Measurements from ENCODE around the gene EML6. TPM values are rescaled to one million over a fixed set of nuclear protein-coding genes. Genes with fewer than 3 reads are reported as not detected.
"Not testable (repeated sequence)": the region's sequence is repeated elsewhere in the genome, so short reads cannot be mapped to it uniquely, and the experiment has no call there.

Gene EML6
- total RNA-seq, 2 experiments from 2014 or later: 0.96 to 1.2 TPM

DNA sequence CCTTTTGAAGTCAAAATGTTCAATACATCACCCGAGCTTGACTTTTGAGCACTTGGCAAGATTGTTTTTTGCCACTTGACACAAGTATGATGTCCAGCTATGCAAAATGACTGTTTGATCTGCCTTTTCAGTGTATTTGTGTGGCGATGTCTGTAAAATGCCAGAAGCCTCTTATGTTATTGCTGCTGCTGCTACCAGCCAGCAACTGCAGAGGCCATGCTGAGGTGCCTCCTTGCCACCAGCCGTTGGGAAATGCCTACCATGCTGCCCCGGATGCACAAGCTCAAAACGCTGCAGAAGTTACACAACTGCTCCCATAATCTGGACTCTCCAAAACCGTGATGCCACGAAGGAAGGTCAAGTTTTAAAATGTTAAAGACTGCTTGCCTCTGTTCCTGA is 246.5 kb downstream of the EML6 start:
- no peak for DNase-seq
- no peak overlapping the region for H3K27ac Mint-ChIP-seq
- CTCF ChIA-PET: interaction anchor here (1.2 to 1.7 kb wide), 3 partner anchors 9 to 30 kb away, joined by 3 to 4 read pairs (median 4); no protein-coding TSS in a partner anchor
- peaks cover 16% of the 10 kb centered on the region for H3K4me1 Mint-ChIP-seq
- POLR2A ChIA-PET: no interaction called here
- H3K27me3 Mint-ChIP-seq: no peaks in the 10 kb centered on the region
- peaks cover 5% of the 10 kb centered on the region for H3K9me3 Mint-ChIP-seq
- H3K36me3 Mint-ChIP-seq (ENCODE audit: low read depth): peaks cover 21% of the 10 kb centered on the region
- no peak overlapping the region for H3K4me3 Mint-ChIP-seq

DNA sequence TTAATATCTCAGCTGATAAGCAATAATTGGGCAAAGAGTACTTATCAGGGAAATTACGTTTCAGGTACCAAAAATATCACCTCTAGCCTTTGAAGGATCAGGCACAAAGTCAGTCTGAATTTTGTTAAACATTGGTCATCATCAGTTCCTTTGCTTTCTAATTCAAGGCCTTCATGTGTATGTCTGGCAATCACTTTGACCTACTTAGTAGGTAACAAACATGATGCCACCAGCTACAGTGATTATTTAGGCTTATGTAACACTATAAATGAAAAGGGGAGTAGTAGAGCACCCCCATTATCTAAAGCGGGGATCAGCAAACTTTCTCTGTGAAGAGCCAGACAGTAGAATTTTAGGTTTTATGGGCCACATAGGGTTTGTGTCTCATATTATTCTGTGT is 251.7 kb downstream of the EML6 start:
- CTCF ChIA-PET: no interaction called here
- H3K27ac Mint-ChIP-seq: no peak overlapping the region
- peaks cover 19% of the 10 kb centered on the region for H3K36me3 Mint-ChIP-seq (ENCODE audit: low read depth)
- H3K9me3 Mint-ChIP-seq: no peaks in the 10 kb centered on the region
- H3K4me1 Mint-ChIP-seq: peaks cover 10% of the 10 kb centered on the region
- POLR2A ChIA-PET: no interaction called here
- no peak for DNase-seq
- H3K4me3 Mint-ChIP-seq: no peak overlapping the region
- H3K27me3 Mint-ChIP-seq: no peaks in the 10 kb centered on the region

DNA sequence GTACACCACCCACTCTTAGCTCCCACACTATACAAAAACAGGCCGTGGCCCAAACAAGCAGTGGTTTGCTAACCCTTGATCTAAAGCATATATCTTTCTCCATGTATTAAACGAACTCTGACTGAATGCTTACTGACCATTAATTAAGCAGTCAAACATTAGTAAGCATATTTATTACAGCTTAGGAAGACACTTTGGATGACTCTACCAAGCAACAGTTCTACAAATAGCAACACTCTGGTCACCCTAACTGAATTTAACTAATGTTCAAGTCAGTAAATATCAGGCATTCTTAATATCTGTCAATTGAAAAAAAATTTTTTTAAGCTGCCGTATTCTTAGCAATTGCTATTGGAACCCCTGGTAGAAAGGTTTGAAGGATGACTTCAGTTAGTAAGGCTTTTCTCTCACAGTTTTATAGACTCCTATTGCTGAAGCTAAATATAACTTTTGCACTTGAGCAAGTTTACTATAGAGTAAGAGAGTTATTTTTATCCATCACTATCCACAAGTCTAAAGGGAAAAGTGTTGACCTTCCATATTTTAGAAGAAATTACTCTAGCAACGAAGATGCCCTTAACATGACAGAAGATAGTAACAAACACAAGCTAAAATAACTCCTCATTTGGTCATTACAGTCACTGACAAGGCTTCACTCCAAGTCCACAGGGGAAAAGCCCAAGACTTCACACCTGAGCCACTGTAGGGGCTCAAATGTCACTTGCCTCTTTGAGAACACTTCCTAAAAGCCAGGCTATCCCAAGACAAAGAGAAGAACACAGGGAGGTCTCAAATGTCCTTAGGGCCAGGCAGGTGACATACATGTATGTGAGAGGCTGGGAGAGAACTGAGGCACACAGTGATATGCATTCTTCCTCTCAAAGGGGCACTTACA is 252.4 kb downstream of the EML6 start:
- ChIA-PET CTCF (interaction anchor here (1.1 kb wide), 1 partner anchor 17 kb away, joined by 7 read pairs; no protein-coding TSS in a partner anchor), POLR2A (no interaction called here)
- Mint-ChIP-seq H3K4me3 (no peak overlapping the region), H3K27ac (no peak overlapping the region), H3K4me1 (peaks cover 14% of the 10 kb centered on the region), H3K9me3 (no peaks in the 10 kb centered on the region), H3K36me3 (ENCODE audit: low read depth) (peaks cover 23% of the 10 kb centered on the region), H3K27me3 (no peaks in the 10 kb centered on the region)
- DNase-seq: no peak

DNA sequence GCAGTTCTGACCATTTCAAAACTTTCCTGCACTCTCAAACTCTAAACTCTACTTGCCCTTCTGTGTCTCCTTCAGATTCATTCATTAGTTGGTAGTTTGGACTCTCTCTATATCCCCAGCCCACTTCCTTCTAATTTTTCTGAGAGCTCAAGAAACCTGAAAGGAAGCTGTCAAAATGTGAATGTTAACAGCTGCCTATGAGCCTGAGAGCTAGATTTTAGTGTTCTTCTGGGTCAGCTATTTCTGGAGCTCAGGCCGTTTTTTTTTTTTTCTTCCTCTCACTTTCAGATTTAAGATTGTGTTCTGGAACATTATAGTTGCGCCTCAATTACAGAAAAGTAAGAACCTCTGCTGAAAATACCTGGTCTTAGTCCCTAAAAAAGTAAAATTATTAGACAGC is 253.7 kb downstream of the EML6 start:
- H3K9me3 Mint-ChIP-seq: no peaks in the 10 kb centered on the region
- CTCF ChIA-PET: interaction anchor here (0.6 to 1.1 kb wide), 4 partner anchors 16 to 207 kb away, joined by 3 to 7 read pairs (median 4); no protein-coding TSS in a partner anchor
- POLR2A ChIA-PET: no interaction called here
- H3K4me1 Mint-ChIP-seq: peaks cover 14% of the 10 kb centered on the region
- H3K4me3 Mint-ChIP-seq: no peak overlapping the region
- no peak for DNase-seq
- H3K27ac Mint-ChIP-seq: no peak overlapping the region
- H3K36me3 Mint-ChIP-seq (ENCODE audit: low read depth): peaks cover 22% of the 10 kb centered on the region
- no peaks in the 10 kb centered on the region for H3K27me3 Mint-ChIP-seq

DNA sequence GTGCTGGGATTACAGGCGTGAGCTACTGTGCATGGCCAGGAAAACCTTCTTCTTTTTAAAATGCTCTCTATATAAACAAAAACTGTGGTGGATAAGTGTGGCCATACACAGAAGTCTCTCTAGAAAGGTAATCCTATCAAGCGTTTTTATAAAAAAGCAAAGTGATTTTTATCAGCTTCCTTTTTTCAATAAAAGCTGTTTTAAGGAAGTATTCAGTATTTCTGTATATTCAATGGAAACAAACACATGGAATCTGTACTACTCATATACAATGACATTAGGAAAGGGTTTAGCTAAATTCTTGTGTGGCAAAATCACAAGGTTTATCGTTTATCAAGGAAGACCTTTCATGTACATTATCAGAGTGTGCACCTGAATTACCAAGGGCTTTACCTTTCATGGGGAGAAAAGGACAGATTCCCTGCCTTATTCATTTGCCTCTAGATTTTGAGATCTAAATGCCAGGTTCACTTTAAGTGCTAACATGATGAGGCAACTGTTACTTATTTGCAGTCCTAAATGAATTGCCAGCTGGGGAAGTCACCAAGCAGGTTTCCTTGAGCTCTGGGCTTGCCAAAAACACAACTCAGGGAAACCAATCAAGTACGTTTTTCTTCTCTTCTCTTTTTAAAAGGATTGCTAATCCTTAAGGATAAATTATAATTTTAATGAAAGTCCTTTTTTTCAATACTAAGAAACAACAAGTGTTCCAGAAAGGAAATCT is 256.0 kb downstream of the EML6 start:
- H3K27me3 Mint-ChIP-seq: no peaks in the 10 kb centered on the region
- no peak for DNase-seq
- H3K4me1 Mint-ChIP-seq: peaks cover 18% of the 10 kb centered on the region
- POLR2A ChIA-PET: no interaction called here
- CTCF ChIA-PET: interaction anchor here (1.9 kb wide), 1 partner anchor 24 kb away, joined by 4 read pairs; no protein-coding TSS in a partner anchor
- no peaks in the 10 kb centered on the region for H3K9me3 Mint-ChIP-seq
- H3K36me3 Mint-ChIP-seq (ENCODE audit: low read depth): peaks cover 26% of the 10 kb centered on the region
- no peak overlapping the region for H3K4me3 Mint-ChIP-seq
- no peak overlapping the region for H3K27ac Mint-ChIP-seq

DNA sequence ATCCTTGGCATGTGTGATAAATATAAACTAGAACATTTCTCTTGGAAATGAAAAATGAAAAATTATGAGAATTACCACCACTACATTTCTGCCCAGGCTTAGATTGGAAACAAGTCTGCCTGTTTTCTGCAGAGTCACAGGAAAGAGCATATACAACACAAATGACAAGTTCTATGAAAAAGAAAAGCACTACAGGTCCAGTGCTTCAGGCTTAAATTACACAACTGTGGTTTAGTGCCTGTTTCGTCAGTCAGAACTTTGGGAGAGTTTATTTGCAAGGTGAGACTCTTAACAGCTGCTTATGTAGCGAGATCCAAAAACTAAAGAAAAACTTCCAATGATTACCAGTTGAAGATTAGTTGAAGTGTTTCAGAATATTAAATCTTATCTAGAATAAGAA is 257.9 kb downstream of the EML6 start:
- H3K4me3 Mint-ChIP-seq: no peak overlapping the region
- H3K9me3 Mint-ChIP-seq: no peaks in the 10 kb centered on the region
- H3K36me3 Mint-ChIP-seq (ENCODE audit: low read depth): peaks cover 34% of the 10 kb centered on the region
- POLR2A ChIA-PET: no interaction called here
- DNase-seq: no peak
- no peaks in the 10 kb centered on the region for H3K27me3 Mint-ChIP-seq
- H3K4me1 Mint-ChIP-seq: peaks cover 20% of the 10 kb centered on the region
- CTCF ChIA-PET: no interaction called here
- H3K27ac Mint-ChIP-seq: no peak overlapping the region

DNA sequence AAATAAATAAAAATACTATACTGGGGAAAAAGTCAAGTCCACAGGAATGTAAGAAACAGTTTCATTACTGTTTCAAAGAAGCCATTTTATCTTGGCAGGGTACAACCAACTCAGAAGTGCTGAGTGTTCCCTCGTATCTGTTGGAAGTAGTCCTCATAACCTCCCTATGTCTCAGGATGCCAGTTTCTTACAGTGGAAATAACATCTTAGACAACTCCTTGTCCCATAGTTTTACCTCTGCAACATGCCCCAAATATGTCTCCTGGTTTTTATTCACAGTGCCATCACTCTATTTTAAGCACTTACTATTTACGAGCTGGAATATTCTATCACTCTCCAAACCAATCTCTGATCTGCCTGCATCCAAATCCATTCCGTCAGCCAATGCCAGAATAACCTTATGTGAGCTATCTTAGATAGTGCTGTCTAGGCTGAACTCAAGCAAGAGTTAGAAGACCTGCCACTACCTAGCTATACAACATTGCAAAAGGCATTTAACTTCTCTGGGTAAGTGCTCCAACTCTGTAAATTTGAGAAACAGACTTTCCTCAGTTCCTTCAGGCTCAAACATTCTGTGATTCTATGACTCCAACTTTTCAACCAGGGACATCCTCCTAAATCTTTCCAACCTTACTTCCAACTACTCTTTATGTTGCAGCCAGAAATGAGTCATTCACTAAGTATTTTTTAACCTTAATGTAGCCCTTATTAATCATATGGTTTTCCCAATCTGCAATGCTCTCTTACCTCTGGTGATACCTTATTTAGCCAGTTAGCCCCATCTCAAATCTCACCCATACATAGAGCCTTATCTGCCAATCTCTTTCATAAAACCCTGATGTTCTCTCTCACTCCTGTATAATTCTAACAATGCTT is 260.1 kb downstream of the EML6 start:
- Mint-ChIP-seq H3K27me3 (no peaks in the 10 kb centered on the region), H3K27ac (no peak overlapping the region)
- CTCF ChIA-PET: no interaction called here

DNA sequence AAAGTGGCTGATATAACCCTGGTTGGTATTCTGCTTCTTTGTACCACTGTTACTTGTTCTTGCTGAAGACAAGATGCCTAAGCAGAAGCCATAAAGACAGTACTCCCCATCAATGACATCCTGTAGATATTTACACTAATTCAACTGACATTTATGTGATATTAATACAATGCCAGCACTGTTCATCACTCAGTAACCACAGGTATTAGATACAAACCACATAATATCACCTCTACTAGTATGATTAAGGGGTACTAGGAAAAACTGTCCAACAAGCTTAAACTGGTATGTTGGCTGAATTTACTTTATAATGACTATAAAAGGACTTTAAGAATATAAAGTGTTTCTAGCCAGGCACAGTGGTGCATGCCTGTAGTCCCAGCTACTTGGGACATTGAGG is 261.0 kb downstream of the EML6 start:
- ChIA-PET POLR2A (no interaction called here), CTCF (interaction anchor here (0.6 kb wide), 1 partner anchor 8 kb away, joined by 3 read pairs; no protein-coding TSS in a partner anchor)
- H3K4me3 Mint-ChIP-seq: no peak overlapping the region
- H3K27me3 Mint-ChIP-seq: no peaks in the 10 kb centered on the region
- H3K27ac Mint-ChIP-seq: no peak overlapping the region
- no peaks in the 10 kb centered on the region for H3K9me3 Mint-ChIP-seq
- peaks cover 37% of the 10 kb centered on the region for H3K36me3 Mint-ChIP-seq (ENCODE audit: low read depth)
- no peak for DNase-seq
- peaks cover 10% of the 10 kb centered on the region for H3K4me1 Mint-ChIP-seq

More for the DNA sequence above, 260.1 kb downstream of the EML6 start:
- POLR2A ChIA-PET: no interaction called here
- DNase-seq: no peak
- no peaks in the 10 kb centered on the region for H3K9me3 Mint-ChIP-seq
- no peak overlapping the region for H3K4me3 Mint-ChIP-seq
- peaks cover 37% of the 10 kb centered on the region for H3K36me3 Mint-ChIP-seq (ENCODE audit: low read depth)
- peaks cover 10% of the 10 kb centered on the region for H3K4me1 Mint-ChIP-seq

DNA sequence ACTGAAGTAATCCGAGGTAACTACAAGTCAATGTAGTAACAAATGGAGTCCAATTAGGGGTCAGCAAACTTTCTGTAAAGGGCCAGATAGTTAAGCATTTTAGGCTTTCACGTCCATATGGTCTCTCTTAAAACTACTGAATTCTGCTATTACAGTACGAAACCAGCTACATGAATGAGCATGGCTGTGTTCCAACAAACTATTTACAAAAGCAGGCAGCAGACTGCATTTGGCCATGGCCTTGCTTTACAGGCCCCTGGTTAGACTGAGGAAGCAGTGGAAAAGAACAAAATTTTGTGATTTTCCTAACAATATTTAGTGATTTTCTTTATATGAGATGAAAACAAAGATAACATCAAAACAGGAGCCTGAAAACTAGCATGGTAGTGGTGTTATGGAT is 262.8 kb downstream of the EML6 start:
- H3K27me3 Mint-ChIP-seq: no peaks in the 10 kb centered on the region
- ChIA-PET CTCF (no interaction called here), POLR2A (no interaction called here)
- H3K27ac Mint-ChIP-seq: no peak overlapping the region
- no peaks in the 10 kb centered on the region for H3K9me3 Mint-ChIP-seq
- peaks cover 6% of the 10 kb centered on the region for H3K4me1 Mint-ChIP-seq
- H3K4me3 Mint-ChIP-seq: no peak overlapping the region
- no peak for DNase-seq
- peaks cover 32% of the 10 kb centered on the region for H3K36me3 Mint-ChIP-seq (ENCODE audit: low read depth)

DNA sequence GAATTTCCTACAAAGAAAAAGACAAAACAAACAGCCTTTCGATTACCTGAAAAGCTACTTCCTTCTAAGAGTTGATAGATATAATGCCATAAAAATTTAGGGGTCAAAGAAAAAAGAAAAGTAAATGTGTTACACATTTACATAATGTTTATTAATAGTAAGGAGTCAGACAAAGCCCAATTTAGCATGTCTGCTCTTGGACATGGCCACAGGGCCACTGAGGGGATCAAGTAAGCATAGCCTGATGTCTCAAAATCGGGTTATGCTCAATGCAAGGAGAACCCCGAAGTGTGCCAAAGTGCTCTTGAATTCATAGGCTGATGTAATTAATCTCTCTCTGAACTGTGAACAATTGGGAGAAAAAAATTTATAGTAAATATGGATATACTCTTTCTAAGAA is 265.1 kb downstream of the EML6 start:
- POLR2A ChIA-PET: no interaction called here
- Mint-ChIP-seq H3K4me1 (peaks cover 6% of the 10 kb centered on the region), H3K9me3 (no peaks in the 10 kb centered on the region), H3K27me3 (no peaks in the 10 kb centered on the region), H3K27ac (no peak overlapping the region), H3K36me3 (ENCODE audit: low read depth) (peaks cover 23% of the 10 kb centered on the region), H3K4me3 (no peak overlapping the region)
- DNase-seq: no peak
- CTCF ChIA-PET: interaction anchor here (1.2 kb wide), 1 partner anchor 632 kb away, joined by 4 read pairs; no protein-coding TSS in a partner anchor

DNA sequence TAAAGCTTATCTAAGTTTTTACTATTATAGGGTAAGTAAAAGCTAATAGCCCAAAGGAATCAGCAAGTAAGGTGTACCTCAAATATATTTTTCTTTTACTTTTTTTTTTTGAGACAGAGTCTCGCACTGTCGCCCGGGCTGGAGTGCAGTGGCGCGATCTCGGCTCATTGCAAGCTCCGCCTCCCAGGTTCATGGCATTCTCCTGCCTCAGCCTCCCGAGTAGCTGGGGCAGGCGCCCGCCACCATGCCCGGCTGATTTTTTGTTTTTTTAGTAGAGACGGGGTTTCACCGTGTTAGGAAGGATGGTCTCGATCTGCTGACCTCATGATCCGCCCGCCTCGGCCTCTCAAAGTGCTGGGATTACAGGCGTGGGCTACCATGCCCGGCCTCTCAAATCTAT is 267.2 kb downstream of the EML6 start:
- peaks cover 19% of the 10 kb centered on the region for H3K36me3 Mint-ChIP-seq (ENCODE audit: low read depth)
- H3K4me1 Mint-ChIP-seq, H3K27me3 Mint-ChIP-seq, H3K9me3 Mint-ChIP-seq, DNase-seq, H3K4me3 Mint-ChIP-seq, H3K27ac Mint-ChIP-seq, CTCF ChIA-PET, POLR2A ChIA-PET: not testable (repeated sequence)

DNA sequence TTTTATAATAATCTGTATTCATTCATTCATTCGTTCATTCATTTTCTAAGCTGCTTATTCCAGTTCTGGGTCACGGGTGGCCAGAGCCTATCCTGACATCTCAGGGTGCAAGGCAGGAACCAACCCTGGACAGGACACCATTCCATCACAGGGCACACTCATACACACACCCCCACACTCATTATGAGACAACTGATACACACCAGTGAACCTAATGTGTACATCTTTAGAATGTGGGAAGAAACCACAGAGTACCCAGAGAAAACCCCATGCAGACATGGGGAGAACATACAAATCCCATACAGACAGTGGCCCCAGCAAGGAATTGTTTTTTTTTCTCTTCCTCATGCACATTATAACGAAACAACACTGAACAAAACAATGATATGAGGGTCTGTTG is 272.1 kb downstream of the EML6 start:
- DNase-seq: no peak
- H3K36me3 Mint-ChIP-seq (ENCODE audit: low read depth): peaks cover 7% of the 10 kb centered on the region
- POLR2A ChIA-PET: no interaction called here
- no peaks in the 10 kb centered on the region for H3K9me3 Mint-ChIP-seq
- H3K27ac Mint-ChIP-seq: no peak overlapping the region
- peaks cover 19% of the 10 kb centered on the region for H3K4me1 Mint-ChIP-seq
- CTCF ChIA-PET: interaction anchor here (0.6 to 1.1 kb wide), 2 partner anchors 68 to 854 kb away, joined by 3 read pairs; no protein-coding TSS in a partner anchor
- H3K27me3 Mint-ChIP-seq: no peaks in the 10 kb centered on the region
- H3K4me3 Mint-ChIP-seq: no peak overlapping the region

Data from activated CD4-positive, alpha-beta T cell treated with anti-CD3 and anti-CD28 coated beads, Interleukin-2, amount 10 ng/mL, durations not matched to agents 7 days and 5 days (primary cell).